HG02938 (cell line): ENCODE measurements around the gene CD7.

ENCODE experiments used
- ATAC-seq: cut with Tn5 transposase; IDR thresholded peaks from one replicate; pipeline ENCODE4 v1.9.1; 2021; ENCODE audit warnings: mild to moderate bottlenecking, moderate library complexity; ENCODE audit not compliant: unreplicated experiment

CD7 gene

GRCh38 chr17:82316651-82317393, 586 bp downstream of the CD7 start:
- no peak for ATAC-seq

DNA sequence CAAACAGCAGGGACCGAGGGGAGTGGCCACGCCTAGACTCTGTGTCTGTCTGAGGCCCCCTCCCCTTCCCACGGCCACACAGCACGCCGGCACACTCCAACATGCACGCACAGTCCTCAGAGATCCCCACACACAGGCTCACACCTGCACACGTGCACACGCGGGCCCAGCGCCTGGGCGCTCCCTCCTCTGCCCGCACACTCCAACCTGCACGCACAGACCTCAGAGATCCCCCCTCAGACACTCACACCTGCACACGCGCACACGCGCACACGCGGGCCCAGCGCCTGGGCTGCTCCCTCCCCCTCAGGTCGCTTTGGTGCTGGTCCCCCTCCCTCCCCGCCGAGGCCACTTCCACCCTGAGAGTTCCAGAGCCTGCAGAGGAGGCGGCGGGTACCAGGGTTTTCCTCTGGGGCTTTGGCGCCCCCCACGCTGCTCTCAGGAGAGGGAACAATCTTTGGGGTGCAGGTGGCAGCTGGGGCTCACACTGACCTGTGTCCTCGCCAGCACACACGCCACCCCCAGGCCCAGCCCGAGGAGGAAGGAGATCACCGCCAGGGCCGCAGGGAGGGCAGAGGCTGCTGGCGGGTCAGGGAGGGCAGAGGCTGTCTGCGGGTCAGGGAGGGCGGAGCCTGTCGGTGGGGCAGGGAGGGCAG, 1.6 kb downstream of the CD7 start:
- no peak for ATAC-seq

- ATAC-seq: no peak
Measured at GRCh38 chr17:82314727-82315605, 2.4 kb downstream of the CD7 start.

DNA sequence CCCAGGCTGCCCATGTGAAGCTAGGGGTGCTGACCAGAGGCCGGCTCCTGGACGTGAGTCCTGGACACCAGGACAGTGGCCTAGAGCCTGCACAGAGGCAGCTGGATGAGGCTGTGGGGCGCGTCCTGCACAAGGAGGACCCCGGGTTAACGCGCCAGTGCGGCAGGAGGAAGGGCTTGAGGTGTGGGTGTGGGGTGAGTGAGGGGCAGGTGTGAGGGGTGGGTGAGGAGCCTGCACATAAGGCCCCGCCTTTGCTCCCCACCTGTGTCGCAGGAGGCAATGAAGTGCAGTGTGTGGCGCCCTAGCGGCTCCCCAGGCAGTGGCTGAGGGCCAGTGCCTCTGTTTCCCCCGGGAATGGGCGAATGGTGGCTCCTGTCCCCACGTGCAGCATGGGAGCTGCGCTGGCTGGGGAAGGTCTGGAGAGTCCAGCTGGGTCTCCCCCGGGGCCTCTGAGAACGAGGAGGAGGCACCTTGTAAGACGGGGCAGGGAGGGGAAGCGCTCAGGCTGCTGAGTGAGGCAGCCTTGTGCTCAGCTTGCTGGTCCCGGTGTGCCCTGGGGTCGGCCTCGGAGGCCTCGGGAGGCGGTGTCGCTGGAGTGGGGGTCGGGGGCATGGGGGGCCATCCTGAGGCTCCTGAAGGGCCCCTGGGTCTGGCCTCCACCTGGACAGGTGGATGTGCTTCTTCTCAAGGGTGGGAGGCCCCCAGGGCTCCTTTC, 3.2 kb downstream of the CD7 start:
- no peak for ATAC-seq

DNA sequence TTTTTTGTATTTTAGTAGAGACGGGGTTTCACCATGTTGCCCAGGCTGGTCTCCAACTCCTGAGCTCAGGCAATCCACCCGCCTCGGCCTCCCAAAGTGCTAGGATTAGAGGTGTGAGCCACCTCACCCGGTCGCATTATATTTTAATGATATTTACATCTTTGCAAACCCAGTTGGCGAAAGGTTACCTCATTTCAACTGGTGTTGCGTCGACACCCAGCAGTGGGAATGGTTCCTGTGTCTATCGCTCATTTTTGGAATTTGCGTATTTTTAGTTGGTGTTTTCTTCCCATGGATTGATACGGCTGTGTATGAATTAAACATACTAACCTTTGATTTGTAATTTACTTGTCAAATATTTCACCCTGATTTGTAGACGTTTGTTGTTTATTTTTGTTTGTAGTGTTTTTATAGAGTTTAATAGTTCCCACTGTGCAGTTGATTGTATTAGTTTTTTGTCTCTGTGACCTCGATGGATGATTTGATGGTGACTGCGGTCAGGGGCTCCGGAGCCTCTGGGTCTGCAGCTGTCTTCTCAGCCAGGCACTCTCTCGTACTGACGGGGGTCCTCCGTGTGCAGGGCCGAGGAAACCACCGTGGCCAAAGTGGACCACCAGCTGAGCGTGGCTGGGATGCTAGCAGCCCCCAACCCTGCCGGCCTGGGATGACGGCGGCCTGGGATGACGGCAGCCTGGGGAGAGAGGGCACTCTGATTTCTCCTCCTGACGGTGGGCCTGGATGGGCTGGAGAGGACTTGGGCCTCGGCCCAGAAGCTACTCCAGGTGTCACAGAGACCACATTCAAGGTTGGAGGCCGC, 4.0 kb downstream of the CD7 start:
- ATAC-seq: no peak

GRCh38 chr17:82311971-82312370, 5.4 kb downstream of the CD7 start:
- no peak for ATAC-seq

DNA sequence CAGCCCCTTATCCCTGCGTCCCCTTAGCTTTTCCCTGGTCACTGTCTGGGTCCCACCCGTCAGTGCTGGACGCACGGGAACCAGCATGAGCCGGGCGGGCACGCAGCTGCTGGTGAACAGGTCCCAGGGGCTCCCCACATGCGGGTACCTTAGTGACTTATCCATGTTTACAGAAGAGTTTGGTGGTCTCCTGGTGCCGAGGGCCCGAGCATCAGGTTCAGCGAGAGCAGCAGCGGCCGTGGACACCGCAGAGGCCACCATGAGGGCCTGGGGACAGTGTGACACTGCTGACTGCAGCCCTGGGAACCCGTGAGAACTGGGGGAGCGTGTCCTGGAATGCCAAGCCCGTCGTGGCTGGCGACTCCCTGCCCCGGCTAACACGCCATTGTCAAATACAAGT, 6.5 kb downstream of the CD7 start:
- ATAC-seq: no peak

GRCh38 chr17:82309656-82310570, 7.5 kb downstream of the CD7 start:
- no peak for ATAC-seq

- ATAC-seq: no peak
Measured at GRCh38 chr17:82305727-82306300, 11.6 kb downstream of the CD7 start.

GRCh38 chr17:82304826-82305726, 12.3 kb downstream of the CD7 start:
- ATAC-seq: no peak

DNA sequence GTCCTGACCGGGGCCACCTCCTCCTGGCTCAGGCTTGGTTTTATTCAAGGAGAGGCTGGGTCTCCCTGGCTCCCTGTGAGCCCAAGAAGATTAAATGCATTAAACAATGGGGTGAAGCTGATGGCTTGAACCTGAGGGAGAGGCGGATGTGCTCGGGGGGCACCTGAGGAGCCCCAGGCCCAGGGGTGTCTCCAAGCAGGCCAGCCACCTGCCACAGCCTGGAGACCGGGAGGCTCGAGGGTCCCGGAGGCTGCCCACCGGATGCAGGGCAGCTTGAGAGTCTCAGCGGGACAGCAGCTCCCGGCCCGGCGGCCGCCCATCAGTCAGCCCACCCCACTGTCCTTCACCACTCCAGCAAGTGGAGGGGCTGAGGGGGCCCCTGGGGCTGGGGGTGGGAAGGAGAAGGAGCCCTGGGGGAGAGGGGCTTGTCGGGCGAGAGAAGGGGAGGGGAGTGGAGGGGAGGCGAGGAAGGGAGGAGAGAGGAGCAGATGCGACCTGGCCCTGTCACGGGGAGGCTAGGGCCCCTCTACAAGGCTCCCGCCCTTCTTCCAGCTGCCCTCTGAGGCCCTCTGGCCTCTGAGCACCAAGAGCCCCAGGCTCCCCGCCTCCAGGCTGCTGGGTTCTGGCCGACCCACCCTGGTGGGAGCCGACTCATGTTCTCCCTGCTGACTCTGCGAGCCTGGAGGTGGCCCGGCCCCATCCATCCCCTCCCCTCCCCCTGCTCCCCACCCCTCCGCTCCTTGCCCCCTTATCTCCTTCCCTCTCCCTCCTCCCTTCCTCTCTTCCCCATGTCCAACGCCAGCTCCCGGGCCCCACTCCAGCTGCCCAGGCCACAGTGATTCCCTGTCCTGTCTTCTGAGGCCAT, 13.2 kb downstream of the CD7 start:
- no peak for ATAC-seq

DNA sequence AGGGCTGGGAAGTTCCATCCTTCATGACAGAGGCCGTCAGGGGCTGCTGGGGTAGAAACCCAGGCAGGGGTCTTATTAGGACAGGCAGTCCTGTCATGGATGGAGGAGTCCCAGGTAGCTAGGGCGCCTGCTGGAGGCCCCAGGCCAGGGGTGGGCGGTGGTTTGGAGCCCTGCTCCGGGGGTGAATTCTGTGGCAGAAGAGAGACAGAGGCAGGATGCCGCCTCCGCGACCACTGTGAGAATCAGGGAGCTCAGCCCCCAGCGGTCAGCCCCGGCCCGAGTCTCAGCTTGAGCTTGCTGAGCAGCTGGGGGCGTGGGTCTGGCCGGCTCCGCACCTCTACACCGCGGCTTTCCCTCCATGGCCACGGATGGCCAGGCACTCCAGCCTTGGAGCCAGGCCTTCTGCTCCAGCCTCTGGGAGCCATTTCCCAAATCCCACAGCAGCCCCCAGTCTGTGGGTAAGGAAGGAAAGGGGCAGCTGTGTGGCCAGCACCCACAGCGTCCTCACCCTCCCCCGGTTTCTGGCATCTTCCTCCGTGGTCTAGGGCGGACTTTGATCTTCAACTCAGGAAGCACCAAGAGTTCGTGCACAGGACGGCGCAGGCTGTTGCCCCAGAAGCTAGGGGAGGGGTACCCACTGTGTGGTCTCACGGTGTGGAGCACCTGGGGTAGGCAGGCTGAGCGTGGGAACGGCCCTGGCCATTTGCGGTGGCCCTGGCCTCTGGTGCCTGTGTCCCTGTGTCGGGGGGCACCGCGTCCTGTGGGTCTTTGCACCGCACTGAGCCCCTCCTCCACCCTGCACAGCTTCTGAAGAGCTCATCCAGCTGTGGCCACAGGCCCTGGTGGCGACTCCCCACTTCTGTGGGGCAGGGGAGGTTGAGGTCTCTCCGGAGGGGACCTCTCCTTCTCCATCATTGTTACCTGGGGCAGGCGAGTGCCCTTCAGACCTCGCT, 14.1 kb downstream of the CD7 start:
- no peak for ATAC-seq

DNA sequence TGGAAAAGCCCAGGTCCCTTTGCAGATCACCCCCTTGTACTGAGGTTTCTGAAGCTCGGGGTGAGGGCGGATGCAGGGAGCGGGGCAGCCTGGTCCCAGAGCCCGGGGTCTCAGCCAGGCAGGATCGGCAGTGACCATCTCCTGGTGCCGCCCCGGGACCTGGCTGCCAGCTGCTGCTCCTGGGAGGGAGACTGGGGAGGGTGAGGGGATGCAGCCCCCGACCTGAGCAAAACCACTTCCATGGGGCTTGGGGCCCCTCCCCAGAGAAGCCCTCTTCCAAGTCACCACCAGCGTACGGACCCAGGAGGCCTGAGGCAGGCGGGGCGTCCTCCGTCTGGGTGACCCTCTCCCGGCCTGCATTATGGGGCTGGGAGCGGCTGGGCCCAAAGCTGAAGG, 14.8 kb downstream of the CD7 start:
- ATAC-seq: no peak

- no peak for ATAC-seq
Measured at GRCh38 chr17:82301916-82302567, 15.4 kb downstream of the CD7 start.

GRCh38 chr17:82301300-82301915, 16.0 kb downstream of the CD7 start:
- no peak for ATAC-seq
